IMR-90 (cell line): Measurements from ENCODE around the gene RNF213.

Experiments
- CEBPB ChIP-seq: IDR thresholded peaks from 2 replicates; pipeline ENCODE4 v1.6.1; 2012; ENCODE audit warnings: low read depth, low read length, improper control_type of control experiment
- CTCF ChIP-seq: conservative IDR thresholded peaks from 2 replicates; pipeline ENCODE4 v1.5.1; 2012; ENCODE audit warnings: mild to moderate bottlenecking, low read depth, low read length, improper control_type of control experiment
- POLR2A ChIP-seq: IDR thresholded peaks from 2 replicates; pipeline ENCODE4 v1.6.1; 2012; ENCODE audit warnings: mild to moderate bottlenecking, low read depth, low read length
- RAD21 ChIP-seq: IDR thresholded peaks from 2 replicates; pipeline ENCODE4 v1.6.1; 2012; ENCODE audit warnings: low read length, improper control_type of control experiment
- RFX5 ChIP-seq: IDR thresholded peaks from 2 replicates; pipeline ENCODE4 v1.8.0; 2012; ENCODE audit warnings: low read depth, mild to moderate bottlenecking, low read length, moderate library complexity
- USF2 ChIP-seq: fragments of 150-350 bp; IDR thresholded peaks from 2 replicates; pipeline ENCODE4 v1.6.1; 2017; ENCODE audit warnings: mild to moderate bottlenecking, antibody characterized with exemption, low read length, low read depth

GRCh38 chr17:80360396-80360795, 99.7 kb downstream of the RNF213 start:
- TF ChIP-seq CTCF (no peak), USF2 (no peak), POLR2A (no peak), RFX5 (no peak), CEBPB (no peak), RAD21 (no peak)
